Hepatocyte (in vitro differentiated cells): Measurements from ENCODE around the gene FTMT. TPM values are rescaled to one million over a fixed set of nuclear protein-coding genes. Genes with fewer than 3 reads are reported as not detected.
"Not testable (repeated sequence)": the region's sequence is repeated elsewhere in the genome, so short reads cannot be mapped to it uniquely, and the experiment has no call there.

Source experiments
- DNase-seq: peaks from one replicate; pipeline ENCODE4 v3.0.0-alpha.2; 2016; ENCODE audit warnings: low spot score
- H2AFZ ChIP-seq: fragments of 200-600 bp; sonication (generic); 2 replicates; pipeline ENCODE4 v1.6.0; 2016; ENCODE audit warnings: antibody characterized with exemption, mild to moderate bottlenecking
- H3K27ac ChIP-seq: fragments of 200-600 bp; sonication (generic); 2 replicates; pipeline ENCODE4 v1.5.1; 2016; ENCODE audit warnings: mild to moderate bottlenecking
- H3K27me3 ChIP-seq: fragments of 200-600 bp; sonication (generic); 2 replicates; pipeline ENCODE4 v1.6.1; 2016
- H3K36me3 ChIP-seq: fragments of 200-600 bp; sonication (generic); replicated peaks from 2 replicates; pipeline ENCODE4 v1.5.1; 2016; ENCODE audit warnings: low read depth; ENCODE audit not compliant: insufficient read depth
- H3K4me1 ChIP-seq: fragments of 200-600 bp; sonication (generic); 2 replicates; pipeline ENCODE4 v1.5.1; 2016; ENCODE audit warnings: mild to moderate bottlenecking, moderate library complexity; ENCODE audit not compliant: insufficient read depth
- H3K4me2 ChIP-seq: fragments of 200-600 bp; sonication (generic); 2 replicates; pipeline ENCODE4 v1.6.0; 2016
- H3K4me3 ChIP-seq: fragments of 200-600 bp; sonication (generic); 2 replicates; pipeline ENCODE4 v1.5.1; 2016; ENCODE audit warnings: mild to moderate bottlenecking
- H3K79me2 ChIP-seq: fragments of 200-600 bp; sonication (generic); 2 replicates; pipeline ENCODE4 v1.6.0; 2017; ENCODE audit warnings: mild to moderate bottlenecking
- H3K9me2 ChIP-seq: fragments of 200-600 bp; sonication (generic); replicated peaks from 2 replicates; pipeline ENCODE4 v1.6.0; 2017; ENCODE audit warnings: mild to moderate bottlenecking; ENCODE audit not compliant: insufficient read depth
- H3K9me3 ChIP-seq: fragments of 200-600 bp; sonication (generic); 2 replicates; pipeline ENCODE4 v1.5.1; 2016; ENCODE audit warnings: low read depth, mild to moderate bottlenecking
- H4K20me1 ChIP-seq: fragments of 200-600 bp; sonication (generic); 2 replicates; pipeline ENCODE4 v1.6.0; 2016; ENCODE audit warnings: mild to moderate bottlenecking; ENCODE audit not compliant: insufficient read depth, poor library complexity, severe bottlenecking
- CTCF ChIP-seq: fragments of 200-600 bp; sonication (generic); IDR thresholded peaks from 2 replicates; pipeline ENCODE4 v1.5.1; 2016; ENCODE audit warnings: antibody characterized with exemption, mild to moderate bottlenecking; ENCODE audit not compliant: poor library complexity
- EZH2 ChIP-seq: fragments of 200-600 bp; sonication (generic); IDR thresholded peaks from 2 replicates; pipeline ENCODE4 v1.6.1; 2016; ENCODE audit warnings: antibody characterized with exemption, mild to moderate bottlenecking, borderline replicate concordance
- EZH2phosphoT487 ChIP-seq: fragments of 200-600 bp; sonication (generic); IDR thresholded peaks from one replicate; pipeline ENCODE4 v1.6.1; 2018; ENCODE audit warnings: antibody characterized with exemption, mild to moderate bottlenecking, low read depth, moderate library complexity; ENCODE audit not compliant: unreplicated experiment, severe bottlenecking
- WGBS: methylation state at CpG from one replicate; pipeline ENCODE4 v1.1.6; 2016; ENCODE audit warnings: low lambda C conversion rate; ENCODE audit errors: missing lambda C conversion rate; 5-methylcytosine and 5-hydroxymethylcytosine counted together
- polyA plus RNA-seq: library from polyadenylated mRNA; unstranded; fragments of >200 nt; fragmentation: Nextera tagmentation; extraction: Ambion mirVana; gene quantifications from 2 replicates; pipeline ENCODE4 v1.2.1, GENCODE V29; 2016
- total RNA-seq: library from RNA; depleted of rRNA; stranded (reverse); fragments of >200 nt; gene quantifications from 2 replicates; pipeline ENCODE4 v1.2.3, GENCODE V29; 2014

The FTMT gene
- total RNA-seq: not detected in 2 replicates
- not detected in 2 replicates for polyA plus RNA-seq

GRCh38 chr5:121851643-121852574 lies at the start of gene FTMT:
Gene FTMT (plus strand): TSS chr5:121851882. CDS start chr5:121851964, 82 bp downstream.
- Histone ChIP-seq H3K4me1 (no peaks in the 10 kb centered on the region), H3K27ac (no peak within 1 kb of the TSS), H3K36me3 (no peaks in the 10 kb centered on the region), H3K9me2 (no peaks in the 10 kb centered on the region), H4K20me1 (no peaks in the 10 kb centered on the region), H3K79me2 (no peaks in the 10 kb centered on the region), H3K4me3 (no peak within 1 kb of the TSS), H3K27me3 (no peaks in the 10 kb centered on the region), H3K4me2 (no peak within 1 kb of the TSS), H3K9me3 (no peaks in the 10 kb centered on the region), H2AFZ (no peak within 1 kb of the TSS)
- no peak for DNase-seq
- WGBS: 96% methylated on average over 53 of the region's 77 CpGs
- no peak for TF ChIP-seq CTCF
- no peak for TF ChIP-seq EZH2
- no peak for TF ChIP-seq EZH2phosphoT487

GRCh38 chr5:121805251-121805650 lies 46.4 kb upstream of the FTMT start:
- not testable (repeated sequence) for DNase-seq, H2AFZ ChIP-seq, H3K4me2 ChIP-seq, H3K36me3 ChIP-seq, H3K4me3 ChIP-seq, H3K27me3 ChIP-seq, H3K27ac ChIP-seq, H4K20me1 ChIP-seq, H3K9me2 ChIP-seq, H3K9me3 ChIP-seq, H3K79me2 ChIP-seq, H3K4me1 ChIP-seq
- WGBS: 96% methylated on average over 2 of the region's 2 CpGs

- Histone ChIP-seq H3K4me2 (no peak overlapping the region), H2AFZ (no peak overlapping the region), H3K9me3 (no peaks in the 10 kb centered on the region), H3K79me2 (no peaks in the 10 kb centered on the region), H4K20me1 (no peaks in the 10 kb centered on the region), H3K4me3 (no peak overlapping the region), H3K27ac (no peak overlapping the region), H3K36me3 (no peaks in the 10 kb centered on the region), H3K27me3 (no peaks in the 10 kb centered on the region), H3K4me1 (no peaks in the 10 kb centered on the region), H3K9me2 (no peaks in the 10 kb centered on the region)
- peak; percentile 6 for DNase-seq
- 49% methylated on average over 4 of the region's 4 CpGs for WGBS
- TF ChIP-seq EZH2phosphoT487 (no peak), CTCF (no peak), EZH2 (no peak)
These were observed 45.8 kb upstream of the FTMT start for GRCh38 chr5:121805911-121806310.

- Histone ChIP-seq H3K4me3 (no peak overlapping the region), H3K9me3 (no peaks in the 10 kb centered on the region), H3K9me2 (no peaks in the 10 kb centered on the region), H2AFZ (no peak overlapping the region), H3K79me2 (no peaks in the 10 kb centered on the region), H3K36me3 (no peaks in the 10 kb centered on the region), H3K27ac (no peak overlapping the region), H3K27me3 (no peaks in the 10 kb centered on the region), H3K4me1 (no peaks in the 10 kb centered on the region), H3K4me2 (no peak overlapping the region), H4K20me1 (no peaks in the 10 kb centered on the region)
- DNase-seq: no peak
- TF ChIP-seq EZH2 (no peak), CTCF (no peak), EZH2phosphoT487 (no peak)
These were observed 35.5 kb upstream of the FTMT start for GRCh38 chr5:121816164-121816563.
